HG02610 (cell line): ENCODE measurements around the gene CNEP1R1.

Experiments
- ATAC-seq: cut with Tn5 transposase; IDR thresholded peaks from one replicate; pipeline ENCODE4 v1.9.1; 2021; ENCODE audit warnings: mild to moderate bottlenecking, moderate library complexity; ENCODE audit not compliant: unreplicated experiment

Gene CNEP1R1

DNA sequence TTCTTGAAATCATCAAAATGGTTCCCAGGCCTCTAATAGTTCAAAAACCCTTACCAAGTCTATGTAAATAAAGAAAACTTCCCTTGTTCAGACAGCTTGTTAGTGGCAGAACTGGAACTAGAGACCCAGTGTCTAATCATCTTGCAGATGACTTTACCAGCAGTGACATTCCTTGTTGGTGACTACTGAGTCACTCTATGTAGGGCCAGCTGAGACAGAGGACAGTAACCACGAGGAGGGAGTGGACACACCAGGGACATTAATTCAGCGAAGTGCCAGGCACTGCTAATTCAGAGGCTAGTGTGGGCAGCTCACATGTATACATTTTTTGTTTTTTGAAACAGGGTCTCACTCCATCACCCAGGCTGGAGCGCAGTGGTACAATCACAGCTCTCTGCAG is 34.6 kb downstream of the CNEP1R1 start:
- no peak for ATAC-seq

DNA sequence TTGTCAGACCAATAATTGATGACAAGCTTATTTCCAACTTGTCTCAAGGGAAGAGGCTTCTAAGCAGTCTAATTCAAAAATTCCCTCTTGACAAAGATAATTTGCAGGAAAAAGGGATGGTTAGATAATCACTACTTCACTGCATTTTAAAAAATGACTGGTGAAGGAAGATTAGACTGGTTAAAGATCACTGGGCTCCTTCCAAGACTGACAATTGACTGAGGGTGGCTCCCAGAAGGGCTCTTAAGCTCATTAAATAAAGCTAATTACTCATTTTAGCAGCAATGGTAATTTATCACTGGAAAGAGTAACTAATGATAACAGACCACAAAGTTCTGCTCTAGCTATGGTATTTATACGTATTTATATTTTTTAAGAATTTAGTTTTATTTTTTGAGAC is 36.3 kb downstream of the CNEP1R1 start:
- no peak for ATAC-seq

DNA sequence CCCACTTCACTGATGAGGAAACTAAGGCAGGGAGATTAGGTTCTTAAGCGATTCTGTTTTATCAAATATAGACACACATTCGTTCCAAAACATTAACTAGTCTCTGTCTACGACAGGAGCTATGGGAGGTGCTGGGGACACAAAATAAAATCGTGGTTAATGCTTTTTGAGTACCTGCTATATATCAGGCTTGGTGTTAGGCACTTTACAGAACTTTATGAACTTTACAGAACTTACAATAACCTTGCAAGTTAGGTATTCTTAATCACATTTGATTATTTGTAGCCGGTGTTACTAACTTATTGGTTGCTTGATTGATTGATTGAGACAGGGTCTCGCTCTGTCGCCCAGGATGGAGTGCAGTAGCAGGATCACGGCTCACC is 40.2 kb downstream of the CNEP1R1 start:
- no peak for ATAC-seq

DNA sequence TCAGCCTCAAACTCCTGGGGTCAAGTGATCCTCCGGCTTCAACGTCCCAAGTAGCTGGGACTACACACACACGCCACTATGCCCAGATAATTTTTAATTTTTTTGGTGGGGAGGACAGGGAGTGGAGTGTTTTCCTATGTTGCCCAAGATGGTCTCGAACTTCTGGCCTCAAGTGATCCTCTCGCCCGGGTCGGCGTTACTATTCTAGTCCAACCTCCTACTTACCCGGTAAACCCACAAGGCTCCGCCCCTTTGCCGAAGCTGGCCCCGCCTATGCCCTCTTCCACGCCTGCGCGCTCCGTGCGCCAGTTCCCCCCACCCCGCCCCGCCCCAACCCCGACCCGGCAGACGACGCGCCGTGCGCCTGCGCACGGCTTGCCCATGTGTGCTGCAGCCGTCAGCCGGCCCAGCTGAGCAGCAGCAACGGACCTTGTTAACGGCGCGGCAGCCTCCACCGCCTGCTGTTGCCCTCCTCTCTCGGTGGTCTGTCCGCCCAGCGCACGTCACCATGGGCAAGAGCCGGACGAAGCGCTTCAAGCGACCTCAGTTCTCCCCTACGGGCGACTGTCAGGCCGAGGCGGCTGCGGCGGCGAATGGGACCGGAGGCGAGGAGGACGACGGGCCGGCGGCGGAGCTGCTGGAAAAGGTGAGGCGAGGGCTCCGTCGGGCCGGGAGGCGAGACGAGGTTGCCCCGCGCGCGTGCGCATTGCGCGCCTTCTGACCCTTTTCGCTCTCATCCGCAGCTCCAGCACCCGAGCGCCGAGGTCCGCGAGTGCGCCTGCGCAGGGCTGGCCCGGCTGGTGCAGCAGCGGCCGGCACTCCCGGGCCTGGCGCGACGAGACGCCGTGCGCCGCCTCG is 40.8 kb downstream of the CNEP1R1 start, which contains the start of gene HEATR3:
Gene HEATR3 (plus strand): TSS at position 347 of the 858 bp plus-strand sequence. CDS start 162 bp downstream, at position 509.
- peak; percentile 83 for ATAC-seq

DNA sequence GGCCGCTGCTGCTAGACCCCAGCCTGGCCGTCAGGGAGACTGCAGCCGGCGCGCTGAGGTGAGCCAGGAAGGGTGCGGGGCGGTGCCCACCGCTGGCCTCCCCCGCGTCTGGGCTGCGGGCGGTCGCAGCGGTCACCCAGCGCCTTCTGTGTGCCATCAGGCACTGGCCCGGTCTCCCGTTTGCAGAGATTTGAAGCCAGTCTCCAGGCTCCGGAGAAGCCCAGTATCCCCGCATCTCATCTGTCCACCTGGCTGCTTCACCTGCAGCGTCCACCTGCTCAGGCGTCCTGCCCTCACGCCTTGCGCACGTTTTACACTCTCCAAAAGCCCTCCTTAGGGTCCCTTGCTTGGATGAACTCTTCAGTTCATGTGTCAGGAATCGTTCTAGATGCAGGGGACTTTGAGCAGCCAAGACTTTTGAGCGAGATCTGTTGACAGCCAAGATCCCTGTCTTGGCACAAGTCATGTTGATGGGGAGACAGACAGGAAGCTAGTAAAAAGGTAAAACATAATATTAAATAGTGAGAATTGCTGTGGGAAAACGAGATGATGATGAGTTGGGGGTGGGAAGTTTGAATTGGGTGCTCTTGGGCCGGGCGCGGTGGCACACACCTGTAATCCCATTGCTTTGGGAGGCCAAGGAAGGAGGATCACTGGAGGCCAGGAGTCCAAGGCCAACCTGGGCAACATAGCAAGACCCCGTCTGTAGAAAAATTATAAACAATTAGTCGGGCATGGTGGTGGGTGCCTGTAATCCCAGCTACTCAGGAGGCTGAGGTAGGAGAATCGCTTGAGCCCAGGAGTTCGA is 41.7 kb downstream of the CNEP1R1 start:
- no peak for ATAC-seq

DNA sequence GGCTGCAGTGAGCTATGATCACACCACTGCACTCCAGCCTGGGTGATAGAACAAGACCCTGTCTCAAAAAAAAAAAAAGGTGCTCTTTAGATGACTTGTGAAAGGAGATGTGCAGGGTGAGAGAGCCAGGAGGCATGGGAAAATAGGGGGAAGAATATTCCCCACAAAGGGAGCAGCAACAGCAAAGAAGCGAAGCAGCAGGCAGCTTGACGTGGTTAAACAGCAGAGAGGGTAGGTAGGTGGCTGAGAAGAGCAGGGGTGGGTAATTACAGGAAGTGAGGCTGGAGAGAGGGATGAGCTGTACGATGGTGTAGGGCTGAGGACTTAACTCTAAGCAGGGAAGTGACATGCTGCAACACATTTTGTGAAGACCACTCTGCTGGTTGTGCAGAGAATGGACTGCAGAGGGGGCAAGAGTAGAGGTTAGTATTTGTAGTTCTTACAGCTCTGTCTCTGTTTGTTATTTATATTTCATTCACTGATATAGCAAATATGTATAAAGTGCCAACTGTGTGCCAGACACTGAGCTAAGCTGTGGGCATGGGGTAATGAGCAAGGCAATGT is 42.3 kb downstream of the CNEP1R1 start:
- peak; percentile 30 for ATAC-seq

DNA sequence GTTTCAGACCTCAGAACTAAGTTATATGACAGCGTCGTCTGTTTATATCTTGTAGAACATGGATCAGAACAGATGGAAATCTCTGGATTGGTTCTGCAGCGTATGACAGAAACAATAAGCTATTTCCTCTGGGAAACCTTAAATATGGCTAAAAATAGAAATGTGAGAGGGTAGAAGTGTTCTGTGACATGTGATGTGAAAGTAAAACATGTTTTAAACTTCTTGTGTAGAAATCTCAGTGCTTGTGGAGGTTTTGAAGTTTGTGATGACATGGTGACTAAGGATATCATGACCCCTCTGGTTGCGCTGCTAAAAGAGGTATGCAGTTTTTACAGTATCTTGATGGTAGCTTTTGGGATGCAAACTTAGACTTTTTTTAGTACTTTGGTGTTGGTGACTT is 43.5 kb downstream of the CNEP1R1 start:
- no peak for ATAC-seq

DNA sequence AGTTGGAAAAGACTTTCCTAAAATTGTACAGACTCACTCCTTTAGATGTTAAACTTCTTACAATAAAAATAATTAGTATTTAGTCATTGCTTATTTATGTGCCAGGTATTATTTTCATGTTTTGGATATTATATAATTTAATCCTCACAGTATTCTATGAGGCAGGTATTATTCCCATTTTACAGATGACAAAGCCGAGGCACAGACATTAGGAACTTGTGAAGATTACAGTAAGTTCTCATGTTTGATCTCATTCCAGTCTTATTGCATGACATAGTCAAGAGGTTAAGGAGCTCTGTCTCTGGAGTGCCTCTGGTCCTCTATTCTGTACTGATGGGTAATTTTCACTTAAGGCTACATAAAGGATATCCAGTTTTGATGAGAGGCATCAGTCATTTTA is 44.0 kb downstream of the CNEP1R1 start:
- no peak for ATAC-seq

DNA sequence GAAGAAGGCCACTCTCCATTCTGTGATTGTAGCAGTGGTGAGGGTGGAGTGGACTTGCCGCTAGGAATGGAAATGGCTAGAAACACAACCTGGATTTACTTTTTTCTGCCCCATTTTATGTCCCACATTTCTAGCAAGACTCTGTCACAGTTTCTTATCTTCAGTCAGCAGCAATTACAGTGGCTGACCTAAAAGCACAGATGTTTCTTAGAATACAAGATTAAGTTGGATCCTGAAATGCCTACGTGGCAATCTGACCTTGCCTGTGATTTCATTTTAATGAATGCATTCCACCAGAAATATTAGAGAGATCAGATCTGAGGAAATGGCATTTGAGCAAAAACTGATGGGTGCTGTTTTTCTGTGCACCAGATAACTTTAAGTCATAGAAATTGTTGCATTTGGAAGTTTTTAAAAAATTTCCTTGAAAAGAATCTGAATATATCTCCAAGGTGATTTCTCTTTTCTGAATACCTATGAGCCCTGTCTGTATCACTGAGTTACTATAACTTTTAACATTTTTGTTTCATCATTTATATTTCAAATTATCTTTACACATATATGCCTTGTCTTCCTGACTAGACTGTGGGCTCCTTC is 46.1 kb downstream of the CNEP1R1 start:
- ATAC-seq = no peak

DNA sequence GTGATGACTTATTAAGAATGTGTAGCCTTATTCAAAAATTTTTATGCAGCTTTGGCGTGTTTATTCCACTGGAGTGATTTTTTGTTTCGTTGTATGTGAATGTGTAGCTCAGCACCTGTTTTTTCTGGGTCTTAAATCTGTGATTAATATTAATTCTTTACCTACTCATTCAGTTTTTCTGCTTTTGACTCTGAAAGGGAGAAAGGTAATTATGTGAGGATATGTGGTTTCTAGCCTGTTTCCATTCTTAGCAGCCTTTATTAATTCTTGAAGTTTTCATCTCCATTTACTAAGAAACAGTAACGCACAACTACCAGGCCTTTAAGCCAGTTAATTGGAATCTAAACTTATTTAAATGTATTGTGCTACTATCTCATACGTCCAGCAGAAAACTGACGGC is 47.7 kb downstream of the CNEP1R1 start:
- no peak for ATAC-seq

DNA sequence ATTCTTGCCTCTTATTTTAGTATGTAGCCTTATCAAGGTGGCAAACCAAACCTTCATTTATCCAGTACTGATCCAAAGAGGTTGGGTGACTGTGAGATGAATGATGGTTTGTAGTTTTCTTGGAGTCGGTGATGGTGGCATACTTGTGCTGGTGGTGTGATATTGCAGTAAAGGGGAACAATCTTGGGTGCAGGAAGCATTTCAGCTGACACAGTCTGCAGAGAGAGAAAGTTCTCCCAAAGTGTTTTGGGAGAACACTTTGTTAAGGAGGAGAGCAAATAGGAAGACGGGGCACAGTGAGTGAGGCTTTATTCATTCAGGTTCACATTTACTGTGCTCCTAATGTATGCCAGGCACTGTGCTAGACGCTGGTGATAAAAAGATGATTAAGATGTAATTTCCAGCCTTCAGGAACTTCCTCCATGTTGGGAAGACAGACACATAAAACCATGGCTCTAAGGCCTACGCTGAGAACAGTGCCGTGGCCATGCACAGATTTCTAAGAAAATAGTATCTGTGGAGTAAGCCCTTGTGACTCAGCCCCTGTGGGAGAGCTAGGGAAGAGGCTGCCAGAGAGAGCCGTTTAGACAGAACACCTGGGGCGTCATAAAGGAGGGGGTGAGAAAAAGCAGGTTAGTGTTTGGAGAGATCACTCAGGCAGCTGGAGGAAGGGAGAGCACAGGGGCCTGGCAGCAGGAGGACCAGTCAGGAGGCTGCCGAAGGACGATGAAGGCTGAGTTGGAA is 54.5 kb downstream of the CNEP1R1 start:
- no peak for ATAC-seq

DNA sequence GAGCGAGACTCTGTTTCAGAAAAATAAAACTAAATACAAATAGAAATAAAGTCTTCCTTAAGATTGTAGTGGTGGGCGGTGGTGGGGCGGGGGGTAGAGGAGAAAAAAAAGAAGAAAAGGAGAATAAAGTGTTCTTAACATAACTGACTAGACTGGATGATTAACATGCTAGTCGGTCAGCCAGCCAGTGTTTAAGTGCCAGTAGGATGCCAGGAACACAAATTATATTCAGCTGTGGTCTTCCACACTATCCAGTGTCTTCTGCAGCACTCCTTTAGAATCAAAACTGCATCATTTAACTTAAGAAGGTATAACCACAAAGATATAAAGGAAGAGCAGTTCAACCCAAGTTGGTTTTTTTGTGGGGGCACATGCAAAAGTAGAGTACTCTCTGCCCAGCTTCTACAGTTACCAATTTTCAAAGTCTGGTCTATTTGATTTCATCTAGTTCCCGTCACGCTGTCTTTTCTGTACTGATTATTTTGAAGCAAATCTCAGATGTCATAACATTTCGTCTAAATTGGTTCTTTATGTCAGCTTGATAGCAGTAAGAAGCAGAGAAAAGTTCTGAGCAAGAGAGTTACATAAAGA is 56.5 kb downstream of the CNEP1R1 start:
- ATAC-seq = no peak

DNA sequence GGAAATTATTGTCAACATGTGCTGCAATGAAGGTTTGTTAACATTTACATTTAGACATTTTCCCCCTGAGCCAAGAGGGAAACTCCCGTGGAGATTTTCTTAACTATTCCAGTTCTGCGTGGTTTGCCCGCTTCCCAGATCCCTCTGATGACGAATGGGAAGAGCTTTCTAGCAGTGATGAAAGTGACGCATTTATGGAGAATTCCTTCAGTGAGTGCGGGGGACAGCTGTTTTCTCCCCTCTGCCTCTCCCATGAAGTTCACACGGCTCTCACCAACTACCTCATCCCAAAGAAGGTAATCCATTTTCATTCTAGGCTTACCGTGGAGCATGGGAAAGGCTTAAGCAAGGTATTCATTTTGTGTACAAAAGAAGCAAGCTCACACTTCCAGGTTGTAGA is 59.0 kb downstream of the CNEP1R1 start:
- ATAC-seq = no peak

DNA sequence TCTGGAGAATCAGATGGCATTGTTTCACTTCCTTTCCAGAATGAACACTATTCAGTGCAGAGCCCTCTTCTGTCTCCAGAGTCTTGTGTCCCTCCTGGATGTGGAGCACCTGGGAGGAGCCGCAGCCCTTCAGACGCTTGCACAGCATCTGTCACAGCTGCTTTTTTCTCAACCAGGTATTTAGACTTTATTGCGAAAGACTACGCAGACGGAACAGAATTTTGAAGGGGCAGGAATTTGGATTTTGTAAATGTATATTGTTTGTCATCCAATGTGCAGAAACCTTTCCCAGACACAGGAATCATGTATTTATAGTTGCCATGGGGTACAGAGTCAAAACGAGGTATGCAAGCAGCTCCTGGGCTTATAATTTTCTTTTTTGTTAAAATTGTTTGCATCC is 61.2 kb downstream of the CNEP1R1 start:
- ATAC-seq = no peak
